ENCODE measurements around the gene ALDOB.

- TF ChIP-seq POLR2AphosphoS5 (IDR thresholded peaks at IDR 0.05; ENCODE audit: insufficient read depth in 1 of 2, low read depth in 1 of 2) (no peak), POLR2A (IDR thresholded peaks at IDR 0.05) (no peak)
Observed at GRCh38 chr9:101403516-101404285, 31.9 kb downstream of the ALDOB start.
